Activated CD8-positive, alpha-beta T cell treated with anti-CD3 and anti-CD28 coated beads, Interleukin-2, amount 10 ng/mL, durations not matched to agents 7 days and 5 days (primary cell): ENCODE results near the gene QPRT. TPM values are rescaled to one million over a fixed set of nuclear protein-coding genes. Genes with fewer than 3 reads are reported as not detected.
"Not testable (repeated sequence)": the region's sequence is repeated elsewhere in the genome, so short reads cannot be mapped to it uniquely, and the experiment has no call there.

Experiments used
- ATAC-seq: fragments of 150-1000 bp; cut with Tn5 transposase; one replicate; pipeline ENCODE4 v1.10.0; 2021; ENCODE audit warnings: moderate library complexity
- CTCF ChIA-PET: fragments of 350-600 bp; sonication (Branson Sonifier 250); formaldehyde crosslinking; loops from one replicate; lab custom pipeline; 2021; ENCODE audit warnings: antibody characterized with exemption; lab: Charles Lee
- POLR2A ChIA-PET: fragments of 350-600 bp; sonication (Branson Sonifier 250); formaldehyde crosslinking; loops from one replicate; lab custom pipeline; 2021; ENCODE audit warnings: antibody characterized with exemption; lab: Charles Lee
- DNase-seq: peaks from one replicate; pipeline ENCODE4 v3.0.0-alpha.2; 2020
- H3K27ac Mint-ChIP-seq: one replicate; pipeline ENCODE4 v1.8.0; 2021; ENCODE audit warnings: mild to moderate bottlenecking, mixed read lengths
- H3K27me3 Mint-ChIP-seq: one replicate; pipeline ENCODE4 v1.8.0; 2021; ENCODE audit warnings: low read depth, mixed read lengths
- H3K36me3 Mint-ChIP-seq: one replicate; pipeline ENCODE4 v1.8.0; 2021; ENCODE audit warnings: low read depth, mixed read lengths
- H3K4me1 Mint-ChIP-seq: one replicate; pipeline ENCODE4 v1.8.0; 2021; ENCODE audit warnings: low read depth, mixed read lengths
- H3K4me3 Mint-ChIP-seq: one replicate; pipeline ENCODE4 v1.8.0; 2021; ENCODE audit warnings: mild to moderate bottlenecking, mixed read lengths
- H3K9me3 Mint-ChIP-seq: one replicate; pipeline ENCODE4 v1.8.0; 2022; ENCODE audit warnings: mixed read lengths; ENCODE audit not compliant: insufficient read depth
- total RNA-seq, 2 experiments: library from RNA; stranded (reverse); gene quantifications; one replicate each; pipeline ENCODE4 v1.2.3, GENCODE V29; 2021

Gene QPRT
- total RNA-seq, 2 experiments from 2014 or later: 8.6 to 10.2 TPM

DNA sequence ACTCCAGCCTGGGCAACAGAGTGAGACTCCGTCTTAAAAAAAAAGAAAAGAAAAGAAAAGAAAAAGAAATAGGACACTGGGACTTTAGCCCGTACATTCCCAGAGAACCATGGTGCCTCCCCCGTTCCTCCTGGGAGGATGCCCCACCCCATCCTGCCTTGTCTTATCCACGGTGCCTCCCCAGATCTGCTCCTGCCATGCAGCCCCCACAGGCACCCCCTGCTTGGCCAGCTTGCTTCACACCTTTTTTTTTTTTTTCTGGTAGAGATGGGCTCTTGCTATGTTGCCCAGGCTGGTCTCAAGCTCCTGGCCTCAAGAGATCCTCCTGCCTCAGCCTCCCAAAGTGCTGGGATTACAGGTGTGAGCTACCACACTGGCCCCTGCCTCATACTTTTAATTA is 67.5 kb downstream of the QPRT start:
- Mint-ChIP-seq H3K4me3 (peak overlapping the region; percentile 99), H3K36me3 (peaks cover 55% of the 10 kb centered on the region), H3K27ac (peak overlapping the region; percentile 96), H3K4me1 (peaks cover 54% of the 10 kb centered on the region)
- H3K27me3 Mint-ChIP-seq, DNase-seq, ATAC-seq, H3K9me3 Mint-ChIP-seq: not testable (repeated sequence)
- CTCF ChIA-PET: interaction anchor here (0.7 to 2.1 kb wide), 6 partner anchors 8 to 46 kb away, joined by 3 to 9 read pairs (median 4); partner anchors contain the start of gene KIF22
- POLR2A ChIA-PET: interaction anchor here (0.6 to 3.0 kb wide), 5 partner anchors 8 to 67 kb away, joined by 3 to 27 read pairs (median 3); partner anchors contain the start of gene KIF22

Other genes with a start within 250 kb of the QPRT start
- 10 to 100 TPM; 10.9 to 12.9 TPM for gene BOLA2, start 224.8 kb upstream of the QPRT start, total RNA-seq
- gene SLX1B, start 224.6 kb upstream of the QPRT start, total RNA-seq: 10 to 100 TPM; 49.2 to 68.4 TPM
- gene SULT1A4, start 219.3 kb upstream of the QPRT start, total RNA-seq: 1 to 10 TPM; 4.3 to 5.9 TPM
- 10 to 100 TPM; 80.9 to 87.4 TPM for gene NPIPB12, start 172.8 kb upstream of the QPRT start, total RNA-seq
- 100 to 1,000 TPM; 339 to 352 TPM for gene SPN, start 15.9 kb upstream of the QPRT start, total RNA-seq
- 10 to 100 TPM; 64.3 to 68.0 TPM for gene C16orf54, start 66.8 kb downstream of the QPRT start, total RNA-seq
- gene ZG16, start 99.1 kb downstream of the QPRT start, total RNA-seq: not detected
- 100 to 1,000 TPM; 229 to 233 TPM for gene KIF22, start 111.6 kb downstream of the QPRT start, total RNA-seq
- gene MAZ, start 127.3 kb downstream of the QPRT start, total RNA-seq: 100 to 1,000 TPM; 455 to 494 TPM
- gene PRRT2, start 133.0 kb downstream of the QPRT start, total RNA-seq: under 1 TPM; 0.16 to 0.83 TPM
- gene PAGR1, start 137.0 kb downstream of the QPRT start, total RNA-seq: 10 to 100 TPM; 39.1 TPM
- 100 to 1,000 TPM; 122 to 125 TPM for gene MVP, start 141.3 kb downstream of the QPRT start, total RNA-seq
- 10 to 100 TPM; 51.1 to 53.2 TPM for gene CDIPT, start 184.0 kb downstream of the QPRT start, total RNA-seq
- not detected for gene SEZ6L2, start 220.4 kb downstream of the QPRT start, total RNA-seq
- under 1 TPM in 1 of 2 experiments, not detected in 1; 0.24 TPM for gene ASPHD1, start 221.3 kb downstream of the QPRT start, total RNA-seq
- gene KCTD13, start 247.0 kb downstream of the QPRT start, total RNA-seq: 10 to 100 TPM; 33.8 to 35.5 TPM